Measurements from ENCODE around the gene ZNF385D.

DNA sequence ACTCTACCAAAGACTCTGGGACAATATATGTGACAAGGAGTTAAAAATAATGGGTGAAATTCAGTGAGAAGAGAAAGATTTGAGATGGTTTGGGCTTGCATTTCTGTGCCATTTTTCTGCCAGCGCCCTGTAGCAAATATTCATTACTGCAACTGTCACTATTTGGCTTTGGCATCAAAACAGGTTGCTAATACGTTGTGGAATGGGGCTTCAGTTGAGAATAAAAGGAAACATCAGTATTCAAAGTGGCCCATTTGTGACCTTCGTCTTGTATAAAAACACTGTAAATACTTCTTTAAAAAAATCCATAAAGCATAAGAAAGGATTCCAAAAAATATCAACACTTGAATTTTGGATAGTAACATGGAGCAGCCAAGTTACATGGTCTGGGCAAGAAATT, 309.2 kb downstream of the ZNF385D start:
- TF ChIP-seq, protein P1, sequence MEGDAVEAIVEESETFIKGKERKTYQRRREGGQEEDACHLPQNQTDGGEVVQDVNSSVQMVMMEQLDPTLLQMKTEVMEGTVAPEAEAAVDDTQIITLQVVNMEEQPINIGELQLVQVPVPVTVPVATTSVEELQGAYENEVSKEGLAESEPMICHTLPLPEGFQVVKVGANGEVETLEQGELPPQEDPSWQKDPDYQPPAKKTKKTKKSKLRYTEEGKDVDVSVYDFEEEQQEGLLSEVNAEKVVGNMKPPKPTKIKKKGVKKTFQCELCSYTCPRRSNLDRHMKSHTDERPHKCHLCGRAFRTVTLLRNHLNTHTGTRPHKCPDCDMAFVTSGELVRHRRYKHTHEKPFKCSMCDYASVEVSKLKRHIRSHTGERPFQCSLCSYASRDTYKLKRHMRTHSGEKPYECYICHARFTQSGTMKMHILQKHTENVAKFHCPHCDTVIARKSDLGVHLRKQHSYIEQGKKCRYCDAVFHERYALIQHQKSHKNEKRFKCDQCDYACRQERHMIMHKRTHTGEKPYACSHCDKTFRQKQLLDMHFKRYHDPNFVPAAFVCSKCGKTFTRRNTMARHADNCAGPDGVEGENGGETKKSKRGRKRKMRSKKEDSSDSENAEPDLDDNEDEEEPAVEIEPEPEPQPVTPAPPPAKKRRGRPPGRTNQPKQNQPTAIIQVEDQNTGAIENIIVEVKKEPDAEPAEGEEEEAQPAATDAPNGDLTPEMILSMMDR (IDR thresholded peaks at IDR 0.05), result no peak
- TF ChIP-seq POLR2A (IDR thresholded peaks at IDR 0.05), result no peak

Data from uterus (tissue), 2 donors.